HG03442 (cell line): ENCODE measurements around the gene CERK.

ENCODE experiments used
- ATAC-seq: cut with Tn5 transposase; IDR thresholded peaks from one replicate; pipeline ENCODE4 v1.9.1; 2021; ENCODE audit warnings: mild to moderate bottlenecking, moderate library complexity; ENCODE audit not compliant: unreplicated experiment

Gene CERK

DNA sequence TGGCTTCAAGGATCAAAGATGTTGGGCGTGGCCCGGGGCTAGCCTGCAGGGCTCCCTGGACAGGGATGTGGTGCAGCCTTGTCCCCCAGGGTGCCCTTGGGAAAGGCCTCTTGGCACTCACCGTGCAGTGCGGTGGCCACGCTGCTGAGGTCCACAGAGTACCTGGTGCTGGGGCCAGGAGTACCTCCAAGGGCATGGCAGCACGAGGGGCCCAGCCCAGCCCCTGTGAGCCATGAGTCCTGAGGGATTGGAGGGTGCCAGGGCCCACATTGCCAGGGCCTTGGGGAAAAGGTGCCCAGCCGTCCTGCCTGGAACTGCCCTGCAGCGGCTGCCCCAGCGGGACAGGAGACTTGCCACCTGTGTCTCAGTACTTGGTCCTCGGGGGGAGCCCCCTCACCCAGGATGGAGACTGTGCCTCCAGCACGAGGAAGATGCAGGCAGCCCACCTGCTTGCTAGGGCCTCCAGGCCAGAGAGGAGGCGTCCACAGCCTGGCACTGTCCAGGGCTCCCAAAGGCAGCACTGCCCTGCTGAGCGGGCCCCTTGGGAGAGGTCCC lies 73.7 kb downstream of the CERK start:
- ATAC-seq: no peak

DNA sequence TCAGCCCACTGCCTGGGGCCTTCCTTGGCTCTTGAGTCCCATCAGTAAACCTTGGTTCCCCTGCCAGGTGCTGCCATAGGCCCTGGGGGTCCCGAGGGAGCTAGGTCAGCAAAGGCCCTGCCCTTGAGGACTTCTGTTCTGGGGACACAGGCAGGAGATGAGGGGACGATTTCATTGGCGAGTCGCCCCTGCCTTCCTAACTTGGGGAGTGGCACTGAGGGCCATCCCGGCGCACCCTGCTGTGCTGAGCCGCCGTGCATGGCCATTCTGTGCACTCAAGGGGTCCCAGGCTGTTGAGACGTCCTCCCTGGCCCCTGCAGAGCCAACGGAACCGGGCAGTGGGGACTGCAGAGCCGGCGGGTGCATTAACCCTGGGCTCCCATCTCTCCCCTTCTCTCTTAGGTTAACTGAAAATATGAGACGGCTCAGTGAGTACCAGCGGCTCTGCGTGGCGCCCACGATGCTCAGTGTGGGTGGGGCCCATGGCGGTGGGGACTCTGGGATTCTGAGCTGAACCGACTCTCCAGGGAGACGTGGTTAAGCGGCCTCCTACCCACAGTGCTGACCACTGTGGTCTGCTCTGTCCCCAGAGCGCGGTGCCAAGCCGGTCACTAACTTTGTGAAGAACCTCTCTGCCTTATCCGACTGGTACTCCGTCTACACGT lies 74.5 kb downstream of the CERK start:
- no peak for ATAC-seq

DNA sequence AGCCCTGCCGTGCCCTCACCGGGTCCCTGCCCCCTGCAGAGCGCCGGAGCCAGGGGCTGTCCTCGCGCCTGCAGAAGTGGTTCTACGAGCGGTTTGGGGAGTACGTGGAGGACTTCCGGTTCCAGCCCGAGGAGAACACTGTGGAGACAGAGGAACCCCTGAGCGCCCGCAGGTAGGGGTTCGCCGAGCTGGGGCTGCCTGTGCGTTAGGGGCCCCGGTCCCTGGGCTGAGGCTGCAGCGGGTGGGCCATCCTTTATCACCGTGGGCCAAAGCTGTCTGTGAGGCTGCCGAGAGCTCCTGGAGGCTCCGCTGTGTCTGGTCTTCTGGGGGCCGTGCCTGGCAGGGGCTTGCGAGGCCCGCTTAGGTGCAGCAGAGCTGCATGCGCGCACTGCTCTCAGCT lies 75.1 kb downstream of the CERK start:
- no peak for ATAC-seq

DNA sequence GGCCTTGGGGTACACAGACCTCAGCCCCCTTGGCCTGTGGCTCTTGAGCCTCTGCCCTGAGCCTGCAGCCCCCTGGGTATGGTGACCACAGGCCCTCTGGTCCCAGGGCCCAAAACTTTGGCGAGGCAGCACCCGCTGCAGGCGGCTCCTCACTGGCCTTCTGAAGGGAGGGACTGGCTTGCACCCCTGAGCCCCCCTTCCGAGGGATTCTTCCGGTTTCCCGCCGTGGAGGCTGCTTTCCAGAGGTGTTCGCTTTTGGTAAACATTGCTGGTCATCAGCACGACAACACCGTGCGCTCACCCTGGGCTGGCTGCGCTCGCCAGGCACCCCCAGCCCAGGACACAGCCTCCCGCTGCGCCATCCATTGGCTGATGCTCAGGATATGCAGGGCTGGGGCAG lies 75.8 kb downstream of the CERK start:
- no peak for ATAC-seq

DNA sequence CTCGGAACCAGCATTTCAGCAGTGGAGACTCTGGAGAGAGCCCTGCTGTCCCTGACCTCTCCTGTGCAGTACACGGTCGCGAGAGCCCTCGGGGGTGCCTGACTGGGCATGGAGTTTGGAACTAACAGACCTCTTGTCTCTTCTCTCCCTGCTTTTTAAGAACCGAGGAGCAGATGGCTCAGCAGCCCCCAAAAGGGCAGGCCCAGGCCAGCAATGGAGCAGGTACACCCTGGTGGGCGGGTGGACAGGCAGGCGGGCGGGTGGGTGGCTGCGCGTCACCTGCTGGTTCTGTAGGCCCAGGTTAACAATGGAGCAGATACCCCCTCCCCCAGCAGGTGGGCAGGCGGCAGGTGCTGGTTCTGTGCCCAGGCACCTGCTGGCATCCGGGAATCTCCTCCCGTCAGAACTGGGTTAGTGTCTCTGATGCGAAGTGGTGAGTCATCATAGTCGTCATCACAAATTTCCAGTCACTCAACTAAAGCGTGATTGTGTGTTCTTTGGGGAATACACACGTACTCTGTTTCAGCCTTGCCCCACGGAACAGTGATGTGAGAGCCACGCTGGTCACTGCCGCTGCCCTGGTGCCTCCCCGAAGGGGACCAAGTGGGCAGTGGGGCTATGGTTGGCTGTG lies 76.7 kb downstream of the CERK start:
- ATAC-seq: no peak

DNA sequence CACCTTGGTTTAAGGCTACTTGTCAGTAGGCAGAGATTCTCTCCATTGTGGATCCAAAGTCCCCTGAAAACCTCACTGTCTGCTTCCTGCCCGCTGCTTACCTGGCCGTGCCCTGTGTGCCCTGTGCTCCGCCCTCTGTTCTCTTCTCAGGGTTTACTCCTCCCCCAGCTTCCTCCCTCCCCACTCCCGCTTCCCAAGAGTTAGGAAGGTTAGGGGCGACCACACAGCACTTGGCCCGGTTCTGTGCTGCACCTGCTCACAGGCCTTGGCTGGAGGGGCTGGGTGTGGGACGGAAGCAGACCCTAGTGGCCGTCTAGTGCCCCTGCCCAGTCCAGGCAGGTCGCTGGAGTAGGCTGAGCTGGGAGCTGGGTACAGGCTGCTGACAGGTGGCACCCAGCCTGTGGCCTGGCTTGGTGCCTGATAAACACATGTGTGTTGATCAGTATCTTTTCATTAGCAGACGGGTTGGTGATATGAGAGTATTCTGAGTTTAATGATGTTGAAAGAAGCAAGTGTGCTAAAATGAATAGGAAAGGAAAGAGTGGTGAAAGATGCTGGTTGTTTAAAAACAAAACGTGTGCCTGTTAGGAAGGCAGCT lies 77.3 kb downstream of the CERK start:
- no peak for ATAC-seq

DNA sequence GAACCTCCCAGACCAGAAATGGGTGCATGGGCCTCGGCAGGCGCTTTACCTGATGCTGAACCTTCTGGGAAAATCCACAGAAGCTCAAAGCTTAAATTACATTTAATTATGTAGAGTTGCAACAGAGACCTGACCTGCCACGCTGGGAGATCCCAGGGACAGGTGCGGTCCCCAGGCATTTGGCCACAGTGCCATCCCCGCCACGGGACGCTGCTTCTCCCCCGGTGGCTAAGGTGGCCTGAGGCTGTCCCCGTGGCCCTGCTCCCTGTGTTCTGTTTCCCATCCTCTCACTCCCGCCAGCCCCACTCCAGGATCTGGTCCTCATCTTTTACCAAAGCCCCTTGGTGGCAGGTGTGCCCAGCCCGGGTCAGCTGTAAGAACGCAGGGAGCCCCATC lies 78.3 kb downstream of the CERK start:
- no peak for ATAC-seq

DNA sequence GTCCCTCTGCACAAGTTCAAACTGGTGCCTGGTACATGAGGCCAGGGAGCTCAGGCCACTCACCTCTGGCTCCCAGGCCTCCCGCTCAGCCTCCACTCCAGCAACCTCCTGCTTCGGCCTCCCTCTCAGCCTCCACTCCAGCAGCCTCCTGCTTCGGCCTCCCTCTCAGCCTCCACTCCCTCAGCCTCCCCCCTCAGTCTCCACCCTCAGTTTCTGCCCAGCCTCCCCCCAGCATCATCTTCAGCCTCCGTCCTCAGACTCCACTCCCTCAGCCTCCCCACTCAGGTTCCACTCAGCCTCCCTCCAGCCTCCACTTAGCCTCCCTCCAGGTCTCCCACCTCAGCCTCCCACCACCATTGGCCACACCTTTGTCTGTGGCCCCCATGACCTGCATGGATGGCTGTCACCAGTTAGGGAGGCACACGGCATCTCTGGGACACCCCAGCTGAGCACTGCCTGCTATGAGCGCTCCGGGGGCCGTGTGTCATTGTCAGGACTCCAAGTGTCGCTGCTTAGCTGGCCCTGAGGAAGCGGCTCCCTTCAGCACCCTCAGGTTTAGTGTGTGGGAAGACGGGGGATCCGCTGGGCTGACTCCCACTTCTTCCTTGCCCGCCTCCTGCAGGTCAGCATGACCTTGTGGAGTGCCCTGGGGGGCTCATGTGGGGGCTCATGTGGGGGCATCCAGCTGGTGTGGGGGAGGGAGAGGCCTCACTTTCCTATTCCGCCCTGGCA lies 78.8 kb downstream of the CERK start:
- no peak for ATAC-seq

DNA sequence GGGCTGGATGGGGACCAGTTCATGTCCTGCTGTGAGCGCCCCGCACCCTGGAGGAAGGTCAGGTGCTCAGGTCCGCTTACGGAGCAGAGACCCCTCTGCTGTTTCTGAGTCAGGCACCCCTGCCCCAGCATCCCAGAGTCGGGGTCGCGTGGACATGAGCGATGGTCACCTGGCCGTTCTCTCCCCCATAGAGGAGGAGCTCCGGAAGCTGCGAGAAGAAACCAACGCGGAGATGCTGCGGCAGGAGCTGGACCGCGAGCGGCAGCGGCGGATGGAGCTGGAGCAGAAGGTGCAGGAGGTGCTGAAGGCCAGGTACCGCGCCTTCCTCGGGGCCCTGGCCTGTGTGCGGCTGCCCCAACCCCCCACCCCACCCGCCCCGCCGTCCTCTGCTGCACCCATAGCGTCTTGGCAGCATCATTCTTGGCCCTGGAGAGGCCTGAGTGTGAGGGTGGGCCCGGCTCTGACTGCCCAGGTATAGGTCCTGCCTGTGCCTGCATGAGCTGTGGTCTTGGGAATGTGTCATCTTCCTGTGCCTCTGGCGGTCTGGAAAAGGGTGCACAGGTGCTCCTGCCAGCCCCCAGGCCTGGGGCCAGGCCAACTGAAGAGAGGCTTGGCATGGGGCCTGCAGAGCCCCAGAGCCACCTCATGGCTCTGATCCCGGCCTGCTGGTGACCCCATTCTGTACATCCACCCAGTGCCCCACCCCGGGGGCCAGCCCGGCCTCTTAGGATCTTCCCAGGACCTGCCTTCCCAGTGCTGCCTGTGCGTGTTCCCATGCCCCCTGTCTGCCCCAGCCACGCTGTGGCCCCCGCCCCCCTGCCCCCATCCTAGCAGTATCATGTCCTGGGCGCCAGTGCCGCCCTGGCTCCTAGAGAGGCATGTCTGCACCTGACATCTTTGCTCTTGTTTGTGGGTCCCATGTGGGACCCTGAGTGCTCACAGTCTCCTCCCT lies 79.8 kb downstream of the CERK start:
- no peak for ATAC-seq

DNA sequence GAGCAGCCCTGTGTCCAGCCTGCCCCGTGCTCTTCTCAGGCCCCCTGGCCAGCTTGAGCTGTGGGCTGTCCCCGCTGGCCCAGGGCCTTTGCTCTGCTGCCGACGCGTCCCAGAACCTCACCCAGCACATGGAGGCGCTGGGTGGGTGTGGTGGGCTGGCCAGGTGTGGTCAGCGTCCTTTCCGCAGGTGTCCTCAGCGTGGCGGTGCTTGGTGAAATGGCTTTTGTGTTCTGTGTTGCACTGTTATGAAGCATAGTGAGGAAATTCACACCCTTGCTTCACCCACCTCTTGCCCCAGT lies 80.4 kb downstream of the CERK start:
- ATAC-seq: no peak

DNA sequence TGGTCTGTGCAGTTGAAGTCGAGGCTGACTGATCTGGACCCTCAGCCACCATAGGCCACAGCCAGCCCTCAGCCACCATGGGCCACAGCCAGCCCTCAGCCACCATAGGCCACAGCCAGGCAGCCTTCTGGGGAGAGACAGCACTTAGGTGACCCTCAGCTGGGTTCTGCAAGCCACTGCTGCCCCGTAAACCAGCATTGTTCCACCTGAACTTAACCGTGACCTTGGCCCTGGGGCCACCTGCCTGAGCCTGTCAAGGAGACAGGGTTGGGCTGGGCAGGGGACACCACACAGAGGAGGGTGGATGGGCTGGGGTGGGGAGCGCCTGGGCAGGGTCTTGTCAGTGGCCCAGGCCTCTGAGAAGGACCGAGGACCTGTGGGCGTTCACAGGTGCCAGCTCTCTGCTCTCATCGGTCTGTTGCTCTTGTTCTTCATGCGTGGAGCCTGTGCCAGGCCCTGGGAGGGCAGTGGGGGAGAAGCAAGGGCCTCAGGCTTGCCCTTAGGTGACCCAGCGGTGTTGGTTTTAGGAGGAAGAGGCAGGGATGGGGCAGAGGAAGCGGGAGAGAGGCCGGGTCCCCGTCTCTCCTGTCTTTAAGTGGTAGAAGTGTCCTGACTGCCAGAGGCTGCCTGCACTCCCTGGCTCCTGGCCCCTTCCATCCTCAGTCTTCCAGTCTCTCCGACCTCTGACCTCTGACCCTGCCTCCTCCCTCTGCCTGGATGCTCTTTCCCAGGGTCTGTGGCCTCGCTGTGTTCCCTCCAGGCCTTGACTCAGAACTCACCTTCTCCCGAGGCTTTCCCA lies 81.0 kb downstream of the CERK start:
- ATAC-seq: no peak

DNA sequence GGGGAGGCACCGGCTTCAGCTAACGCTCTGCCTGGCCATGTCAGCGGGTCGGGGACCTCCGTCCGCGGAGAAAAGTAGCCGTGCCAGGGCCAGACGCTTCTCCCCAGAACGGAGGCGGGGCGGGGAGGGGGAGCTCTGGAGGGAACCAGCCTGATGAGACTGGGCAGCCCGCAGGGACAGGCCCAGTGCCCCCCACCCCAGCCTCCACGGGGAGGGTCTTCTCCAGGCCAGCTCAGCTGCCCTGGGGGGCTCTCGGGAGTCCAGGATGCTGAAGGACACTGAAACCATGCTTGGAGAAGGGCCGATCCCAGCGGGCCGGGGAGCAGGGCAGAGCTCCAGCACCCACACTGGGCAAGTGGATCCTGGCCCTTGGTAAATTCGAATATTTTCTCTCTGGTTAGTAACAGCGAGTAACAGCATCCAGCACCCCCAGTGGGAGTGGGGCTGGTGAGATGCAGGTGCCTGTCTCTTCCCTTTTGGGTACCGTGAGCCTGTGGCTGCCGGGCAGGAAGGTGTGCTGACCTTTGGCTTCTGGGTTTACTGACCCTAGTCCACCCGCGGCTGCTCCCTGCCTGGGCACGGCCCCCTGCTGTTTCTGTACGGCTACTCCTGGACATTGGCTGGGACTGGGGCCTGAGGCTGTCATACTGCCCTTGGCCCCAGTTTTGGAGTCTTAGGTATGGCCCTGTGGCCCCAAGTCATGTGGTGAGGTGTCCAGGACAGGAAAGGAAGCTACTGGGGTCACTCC lies 82.0 kb downstream of the CERK start:
- no peak for ATAC-seq

DNA sequence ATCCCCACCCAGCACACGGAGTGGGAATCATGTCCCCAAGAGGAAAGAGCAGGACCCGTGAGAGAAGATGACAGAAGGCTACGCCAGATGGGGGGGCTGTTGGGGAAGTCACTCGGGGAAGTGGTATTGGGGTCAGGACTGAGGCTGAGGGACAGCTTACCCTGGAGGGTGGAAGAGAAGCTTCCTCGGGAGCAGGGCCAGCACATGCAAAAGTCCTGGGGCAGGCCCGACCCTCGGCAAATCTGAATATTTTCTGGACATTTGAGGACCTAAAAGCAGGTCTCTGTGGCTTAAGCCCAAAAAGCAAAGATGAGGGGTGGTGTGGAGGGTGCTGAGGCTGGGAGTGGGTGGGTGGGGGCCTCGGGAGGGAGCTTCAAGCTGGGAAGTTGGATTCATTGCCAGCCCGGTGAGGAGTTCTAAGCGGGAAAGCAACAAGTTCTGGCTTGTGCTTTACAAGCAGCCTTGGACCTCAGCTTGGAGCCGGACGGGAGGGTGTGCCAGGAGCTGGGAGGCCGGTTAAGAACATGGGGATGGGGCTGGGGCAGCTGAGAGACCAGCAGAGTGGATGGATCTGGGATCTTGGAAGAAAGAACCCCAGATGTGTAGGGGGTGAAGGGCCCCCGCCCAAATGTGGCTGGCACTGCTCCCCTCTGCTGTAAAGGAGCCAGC lies 83.0 kb downstream of the CERK start:
- ATAC-seq: no peak

DNA sequence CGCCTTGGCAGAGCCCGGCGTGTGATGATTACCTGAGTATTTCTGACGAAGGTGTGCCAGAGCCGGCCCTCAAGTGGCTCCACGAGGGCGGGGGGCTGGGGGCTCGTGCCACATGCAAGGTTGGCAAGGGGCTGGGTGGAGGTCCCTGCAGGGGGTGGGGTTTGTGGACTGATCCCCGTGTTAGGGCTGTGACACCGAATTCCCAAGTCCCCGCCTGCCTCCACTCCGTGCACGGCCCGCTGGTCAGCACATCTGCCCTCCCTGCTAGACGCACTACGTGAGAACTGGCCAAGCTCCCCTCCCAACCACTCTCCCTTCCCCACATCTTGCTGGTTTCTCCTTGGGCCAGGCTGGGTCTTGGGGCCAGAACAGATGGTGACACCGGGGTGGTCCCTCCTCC lies 83.6 kb downstream of the CERK start:
- no peak for ATAC-seq

DNA sequence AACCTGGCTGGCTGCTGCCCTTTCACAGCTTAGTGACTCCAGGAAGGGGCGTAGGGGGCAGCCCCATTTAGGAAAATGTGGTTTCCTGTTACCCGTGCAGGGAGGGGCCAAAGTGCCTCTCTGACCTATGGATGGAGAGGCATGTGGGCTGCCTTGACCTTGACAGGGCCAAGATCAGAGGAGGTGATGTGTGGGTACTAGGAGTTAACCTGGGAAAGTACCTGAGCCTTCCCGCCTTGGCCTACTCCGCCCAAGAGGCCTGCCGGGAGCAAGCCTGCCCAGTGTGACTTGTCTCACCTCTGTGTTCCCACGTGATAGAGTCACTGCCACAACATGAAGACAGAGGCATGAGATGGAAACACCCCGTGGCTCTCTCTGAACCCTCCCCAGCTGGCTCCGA lies 84.5 kb downstream of the CERK start:
- ATAC-seq: no peak

DNA sequence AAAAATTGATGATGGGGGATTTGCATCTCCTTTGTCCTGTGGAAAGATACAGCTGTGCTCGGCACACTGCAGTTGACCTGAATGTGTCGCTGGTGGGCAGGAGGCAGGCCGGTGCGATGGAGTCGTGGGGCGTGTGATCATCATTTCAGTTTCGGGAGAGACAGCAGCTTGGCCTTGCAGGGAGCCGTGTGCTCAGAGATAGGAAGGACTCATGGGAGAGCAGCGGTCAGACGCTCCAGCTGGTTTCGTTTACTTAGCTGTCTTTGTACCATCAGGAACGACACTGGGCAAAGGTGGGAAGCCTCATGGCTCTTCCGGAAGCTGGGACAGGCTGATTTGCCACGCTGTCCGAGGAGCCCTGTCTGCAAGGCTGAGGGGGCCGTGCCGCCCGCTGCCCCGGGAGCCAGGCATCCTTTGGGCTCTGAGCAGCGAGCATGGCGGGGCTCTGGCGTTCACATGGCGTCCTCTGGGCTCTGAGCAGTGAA lies 85.2 kb downstream of the CERK start:
- ATAC-seq: no peak

DNA sequence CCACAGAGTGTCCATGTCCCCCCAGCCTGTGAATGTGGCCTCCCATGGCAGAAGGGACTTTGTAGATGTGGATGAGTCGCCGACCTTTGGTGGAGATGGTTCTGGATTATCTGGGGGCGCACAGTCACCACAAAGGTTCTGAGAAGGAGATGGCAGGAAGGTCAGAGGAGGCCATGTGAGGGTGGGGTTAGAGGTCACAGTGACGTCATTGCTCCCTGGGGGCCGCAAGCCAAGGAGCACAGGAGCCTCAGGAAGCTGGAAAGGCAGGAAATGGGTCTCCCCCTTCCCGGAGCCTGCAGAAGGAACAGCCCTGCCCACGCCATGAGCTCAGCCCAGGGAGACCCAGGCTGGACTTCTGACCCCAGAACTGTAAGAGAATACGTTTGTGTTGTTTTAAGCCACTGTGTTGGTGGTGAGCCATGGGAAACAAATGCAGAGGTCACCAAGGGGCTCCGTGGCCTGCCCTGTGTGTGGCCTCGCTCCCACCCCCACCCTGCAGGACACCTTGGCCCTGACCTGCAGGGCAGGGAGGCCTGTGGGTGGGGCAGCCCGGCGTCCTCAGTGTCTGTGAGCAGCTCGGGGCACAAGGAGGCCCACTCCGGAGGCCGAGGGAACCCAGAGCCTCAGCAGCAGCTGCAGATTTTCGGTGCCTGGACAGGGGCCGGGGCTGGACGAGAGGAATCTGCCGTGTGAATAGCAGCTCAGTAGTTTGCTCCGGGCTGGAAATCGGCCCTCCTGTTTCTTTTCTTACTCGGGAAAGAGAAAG lies 85.8 kb downstream of the CERK start:
- ATAC-seq: no peak

DNA sequence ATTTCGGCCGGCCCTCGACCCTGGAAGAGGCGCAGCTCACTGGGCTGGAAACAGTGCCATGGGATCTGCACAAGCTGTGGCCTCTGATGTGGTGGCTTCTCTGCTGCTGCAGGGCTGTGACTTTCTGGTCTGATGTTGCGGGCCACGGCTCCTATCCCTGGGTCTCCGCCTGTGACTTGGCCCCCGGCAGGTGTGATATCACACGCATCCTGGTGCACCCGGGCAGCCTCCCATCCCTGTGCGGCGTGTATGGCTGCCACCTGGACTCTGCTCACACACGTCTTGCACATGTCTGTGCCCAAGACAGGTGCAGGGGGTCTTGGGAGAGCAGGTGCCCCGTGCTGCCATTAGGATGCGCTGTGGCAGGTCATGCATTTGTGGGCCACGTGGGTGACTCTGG lies 86.7 kb downstream of the CERK start:
- no peak for ATAC-seq
